Adrenal gland (tissue), 12 donors: ENCODE results near the gene TMEM61. TPM values are rescaled to one million over a fixed set of nuclear protein-coding genes. Genes with fewer than 3 reads are reported as not detected.

Source experiments
- DNase-seq, 7 donors: peaks; one replicate each; pipeline ENCODE4 v3.0.0-alpha.2; 2019 to 2020
- H3K27ac ChIP-seq, 5 donors: fragments of 200-600 bp; sonication (generic) in 4 of 5; 1 replicate in 3 of 5; 2 replicates in 2 of 5; pipeline versions ENCODE4 v1.5.1 to v1.8.0; 2016 to 2020; ENCODE audit warnings: mild to moderate bottlenecking in 1 of 5
- H3K27me3 ChIP-seq: fragments of 200-600 bp; 2 replicates; pipeline ENCODE4 v1.8.0; 2021
- H3K36me3 ChIP-seq, 2 donors: fragments of 200-600 bp; replicated peaks in 1 of 2; 1 replicate in 1 of 2; 2 replicates in 1 of 2; pipeline versions ENCODE4 v1.5.1 to v1.8.0; 2018 to 2022
- H3K4me1 ChIP-seq, 2 donors: fragments of 200-600 bp; replicated peaks in 1 of 2; 1 replicate in 1 of 2; 2 replicates in 1 of 2; pipeline versions ENCODE4 v1.5.1 to v1.8.0; 2018 to 2021
- H3K4me3 ChIP-seq, 4 donors: fragments of 200-600 bp; sonication (generic) in 3 of 4; one replicate each; pipeline ENCODE4 v1.5.1; 2016 to 2018
- H3K9me3 ChIP-seq, 3 donors: fragments of 200-600 bp; sonication (generic) in 1 of 3; replicated peaks in 1 of 3; 1 replicate in 2 of 3; 2 replicates in 1 of 3; pipeline versions ENCODE4 v1.5.1 to v1.8.0; 2016 to 2021
- POLR2A ChIP-seq, 2 donors: fragments of 450-650 bp; IDR thresholded peaks; one replicate each; pipeline ENCODE4 v1.6.1; 2017; ENCODE audit warnings: antibody characterized with exemption in 2 of 2, mild to moderate bottlenecking in 2 of 2, moderate library complexity in 1 of 2
- WGBS, 4 donors: extraction: QIAGEN DNeasy Blood & Tissue Kit in 2 of 4; methylation state at CpG; one replicate each; pipeline versions ENCODE4 v1.1.5 to v1.1.7; 2013 to 2017; 5-methylcytosine and 5-hydroxymethylcytosine counted together
- intact Hi-C, 2 donors: fragments of 100-400 bp; cut with DNase I; formaldehyde crosslinking; loops; one replicate each; pipeline versions ENCODE4 v1.14.1 to v1.15.0; 2022 to 2023
- polyA plus RNA-seq, 3 donors: library from polyadenylated mRNA; stranded (reverse); fragments of 200-250 nt in 2 of 3; fragments of 350-450 nt in 1 of 3; fragmentation: Illumina TruSeq in 1 of 3; extraction: RNeasy Lipid Tissue Mini Kit (QIAGEN cat#74804) in 1 of 3; gene quantifications; one replicate each; pipeline ENCODE4 v1.2.3, GENCODE V29; 2013 to 2014
- total RNA-seq, 9 donors: library from RNA; depleted of rRNA in 4 of 9; stranded (reverse); fragments of >200 nt in 4 of 9; fragments of 120-200 nt in 1 of 9; fragmentation: NEBNext Ultra II Directional in 1 of 9; extraction: Animal tissue kit (Norgen Biotek cat#: 25700) in 1 of 9; gene quantifications; one replicate each; pipeline versions ENCODE4 v1.1.0 to v1.2.4, GENCODE V29; 2013 to 2023
- TF ChIP-seq, protein P1 (sequence below), 6 experiments: fragments of 450-650 bp in 4 of 6; fragments of 200-600 bp in 2 of 6; sonication (generic) in 1 of 6; IDR thresholded peaks; 1 replicate in 5 of 6; 2 replicates in 1 of 6; pipeline versions ENCODE4 v1.5.1 to v1.8.0; 2016 to 2021; ENCODE audit warnings: antibody characterized with exemption in 6 of 6, mild to moderate bottlenecking in 2 of 6, moderate library complexity in 1 of 6
- donor health status: healthy with polysubstance abuse.
- donor health status: Bipolar disorder and iron deficiency.
- donor health status: DM: yes; HTN: yes; CAD: no.
- donor health status: DM: no; HTN: no; CAD: no.
- donor health status: DM: no; HTN: no; CAD: no.
- donor health status: DM: yes; HTN: yes; CAD: no.

TMEM61 gene
- total and polyA plus RNA-seq, 12 donors: 2.2 to 20.9 (median 7.3) TPM

DNA sequence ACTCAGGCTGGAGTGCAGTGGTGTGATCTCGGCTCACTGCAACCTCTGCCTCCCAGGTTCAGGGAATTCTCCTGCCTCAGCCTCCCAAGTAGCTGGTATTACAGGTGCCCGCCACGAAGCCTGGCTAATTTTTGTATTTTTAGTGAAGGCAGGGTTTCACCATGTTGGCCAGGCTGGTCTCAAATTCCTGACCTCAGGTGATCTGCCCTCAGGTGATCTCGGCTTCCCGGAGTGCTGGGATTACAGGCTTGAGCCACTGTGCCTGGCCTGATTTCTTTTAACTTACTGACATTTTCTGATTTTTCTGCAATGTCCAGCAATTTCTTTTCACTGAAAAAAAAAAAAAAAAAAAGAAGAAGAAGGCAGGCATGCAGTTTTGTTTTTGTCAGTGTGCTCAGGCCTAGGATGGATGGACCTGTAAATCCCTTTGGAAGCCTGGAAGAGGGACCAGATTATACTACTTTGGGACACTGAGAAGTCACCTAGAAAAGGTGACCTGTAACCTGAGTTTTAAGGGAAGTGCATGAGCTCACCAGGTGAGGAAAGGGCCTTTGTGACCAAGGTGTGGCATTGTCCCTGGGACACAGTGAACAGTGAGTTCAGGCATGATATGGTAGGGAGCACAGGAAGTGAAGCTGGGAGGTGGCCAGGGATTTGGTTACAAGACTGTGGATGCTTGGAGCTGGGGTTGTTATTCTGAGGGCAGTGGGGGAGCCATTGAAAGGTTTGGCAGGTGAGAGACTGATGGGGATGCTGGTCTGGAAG lies 2.7 kb upstream of the TMEM61 start:
- Histone ChIP-seq H3K4me1 (peaks cover 13 to 26% of the 10 kb centered on the region in 2 donors), H3K27ac (no peak overlapping the region), H3K9me3 (no peaks in the 10 kb centered on the region), H3K36me3 (no peaks in the 10 kb centered on the region), H3K27me3 (no peaks in the 10 kb centered on the region), H3K4me3 (no peak overlapping the region)
- DNase-seq: peak in 2 of 7 donors; percentile 16 to 42
- intact Hi-C loops: no loop called here
- TF ChIP-seq, protein P1, sequence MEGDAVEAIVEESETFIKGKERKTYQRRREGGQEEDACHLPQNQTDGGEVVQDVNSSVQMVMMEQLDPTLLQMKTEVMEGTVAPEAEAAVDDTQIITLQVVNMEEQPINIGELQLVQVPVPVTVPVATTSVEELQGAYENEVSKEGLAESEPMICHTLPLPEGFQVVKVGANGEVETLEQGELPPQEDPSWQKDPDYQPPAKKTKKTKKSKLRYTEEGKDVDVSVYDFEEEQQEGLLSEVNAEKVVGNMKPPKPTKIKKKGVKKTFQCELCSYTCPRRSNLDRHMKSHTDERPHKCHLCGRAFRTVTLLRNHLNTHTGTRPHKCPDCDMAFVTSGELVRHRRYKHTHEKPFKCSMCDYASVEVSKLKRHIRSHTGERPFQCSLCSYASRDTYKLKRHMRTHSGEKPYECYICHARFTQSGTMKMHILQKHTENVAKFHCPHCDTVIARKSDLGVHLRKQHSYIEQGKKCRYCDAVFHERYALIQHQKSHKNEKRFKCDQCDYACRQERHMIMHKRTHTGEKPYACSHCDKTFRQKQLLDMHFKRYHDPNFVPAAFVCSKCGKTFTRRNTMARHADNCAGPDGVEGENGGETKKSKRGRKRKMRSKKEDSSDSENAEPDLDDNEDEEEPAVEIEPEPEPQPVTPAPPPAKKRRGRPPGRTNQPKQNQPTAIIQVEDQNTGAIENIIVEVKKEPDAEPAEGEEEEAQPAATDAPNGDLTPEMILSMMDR (IDR thresholded peaks at IDR 0.05): no peak
- no peak for TF ChIP-seq POLR2A (IDR thresholded peaks at IDR 0.05)
- WGBS, 4 donors: 93 to 100% (median 96%) methylated on average over 4 to 5 of the region's 5 CpGs

DNA sequence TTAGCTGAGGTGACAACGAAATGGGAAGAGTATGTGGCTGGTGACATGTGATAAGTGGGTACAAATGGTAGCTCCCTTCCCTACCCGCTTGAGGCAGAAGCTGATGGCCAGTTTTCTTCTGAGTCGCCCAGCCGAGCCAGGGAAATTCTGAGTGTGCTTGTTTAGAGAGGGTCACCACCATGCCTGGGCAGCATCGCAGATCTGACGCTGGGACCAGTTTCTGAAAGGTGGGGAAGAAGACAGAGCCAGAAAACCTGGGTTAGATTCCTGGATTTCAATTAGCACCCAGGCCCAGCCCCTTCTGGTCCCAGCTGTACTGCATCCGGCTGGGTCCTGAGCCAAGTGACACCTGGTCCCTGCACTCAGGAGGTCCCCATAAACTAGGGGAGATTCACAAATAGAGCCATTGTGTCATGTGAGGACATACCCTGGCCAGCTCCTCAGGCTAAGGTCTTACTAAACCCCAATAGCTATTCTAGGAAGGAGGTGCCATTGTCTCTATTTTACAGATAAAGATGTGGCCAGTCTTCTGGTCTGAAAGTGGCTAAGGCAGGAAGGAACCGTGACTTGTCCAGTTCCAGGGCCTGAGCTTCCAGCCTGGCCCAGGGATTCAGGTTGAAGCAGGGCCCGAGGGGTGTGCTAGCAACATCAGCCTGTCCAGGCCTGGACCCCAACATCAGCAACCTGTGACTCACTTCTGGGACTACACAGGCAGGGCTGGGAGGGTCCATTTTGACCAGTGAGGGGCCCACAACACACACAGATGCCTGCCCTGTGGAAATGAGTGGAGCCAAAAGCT lies 1.7 kb upstream of the TMEM61 start:
- Histone ChIP-seq H3K4me3 (no peak overlapping the region), H3K36me3 (no peaks in the 10 kb centered on the region), H3K27ac (peak overlapping the region in 2 of 5 donors; percentile 76 to 87), H3K9me3 (no peaks in the 10 kb centered on the region), H3K4me1 (peaks cover 9 to 17% of the 10 kb centered on the region in 2 donors), H3K27me3 (no peaks in the 10 kb centered on the region)
- WGBS, 4 donors: 95% methylated on average over 6 to 9 of the region's 9 CpGs
- intact Hi-C loops: no loop called here
- TF ChIP-seq POLR2A (IDR thresholded peaks at IDR 0.05): no peak
- TF ChIP-seq, protein P1 (IDR thresholded peaks at IDR 0.05): no peak
- DNase-seq: peak in 2 of 7 donors; percentile 11 to 31

DNA sequence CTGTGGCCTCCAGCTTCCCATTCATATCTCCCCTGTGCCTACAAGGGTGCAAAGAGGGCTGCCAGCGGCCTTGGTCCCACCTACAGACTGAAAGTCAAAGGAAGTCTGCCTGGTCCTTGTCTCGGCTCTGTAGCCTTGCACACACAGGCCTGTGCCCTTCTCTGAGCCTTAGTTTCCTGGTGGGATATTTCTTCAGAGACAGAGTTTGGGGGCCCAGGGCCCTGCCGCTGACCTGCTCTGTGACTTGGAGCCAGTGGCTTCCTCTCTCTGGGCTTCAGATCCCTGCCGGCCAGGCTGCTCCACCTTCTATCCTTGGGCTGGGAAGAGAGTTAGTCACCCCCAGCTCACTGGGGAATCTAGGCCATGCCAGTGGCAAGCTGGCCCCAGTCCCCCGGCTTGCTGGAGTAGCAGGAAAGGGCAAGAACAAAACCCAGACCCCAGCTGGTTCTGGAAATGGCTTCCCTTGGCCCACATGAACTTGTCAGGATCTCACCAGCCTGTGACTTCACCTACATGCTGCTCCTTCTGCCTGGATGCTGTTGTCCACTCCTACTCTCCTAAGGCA lies 1.0 kb upstream of the TMEM61 start:
- H3K27me3 ChIP-seq: no peaks in the 10 kb centered on the region

More for the DNA sequence above, 1.0 kb upstream of the TMEM61 start:
- H3K36me3 ChIP-seq: no peaks in the 10 kb centered on the region
- peaks cover 9 to 15% of the 10 kb centered on the region in 2 donors for H3K4me1 ChIP-seq
- DNase-seq: peak; percentile 61 to 83 (median 79)
- WGBS, 4 donors: 19 to 44% (median 28%) methylated on average over 4 to 5 of the region's 5 CpGs
- H3K4me3 ChIP-seq: peak overlapping the region in 1 of 4 donors; percentile 91
- no peaks in the 10 kb centered on the region for H3K9me3 ChIP-seq
- TF ChIP-seq, protein P1 (IDR thresholded peaks at IDR 0.05): no peak
- TF ChIP-seq POLR2A (IDR thresholded peaks at IDR 0.05): peak in 1 of 2 donors; percentile 42
- intact Hi-C loops: no loop called here
- peak overlapping the region in 4 of 5 donors; percentile 2 to 87 (median 58) for H3K27ac ChIP-seq
